HG02884 (cell line): Measurements from ENCODE around the gene KLHL29.

Experiments
- ATAC-seq: cut with Tn5 transposase; IDR thresholded peaks from one replicate; pipeline ENCODE4 v1.9.1; 2021; ENCODE audit warnings: mild to moderate bottlenecking, moderate library complexity; ENCODE audit not compliant: unreplicated experiment

Gene KLHL29

DNA sequence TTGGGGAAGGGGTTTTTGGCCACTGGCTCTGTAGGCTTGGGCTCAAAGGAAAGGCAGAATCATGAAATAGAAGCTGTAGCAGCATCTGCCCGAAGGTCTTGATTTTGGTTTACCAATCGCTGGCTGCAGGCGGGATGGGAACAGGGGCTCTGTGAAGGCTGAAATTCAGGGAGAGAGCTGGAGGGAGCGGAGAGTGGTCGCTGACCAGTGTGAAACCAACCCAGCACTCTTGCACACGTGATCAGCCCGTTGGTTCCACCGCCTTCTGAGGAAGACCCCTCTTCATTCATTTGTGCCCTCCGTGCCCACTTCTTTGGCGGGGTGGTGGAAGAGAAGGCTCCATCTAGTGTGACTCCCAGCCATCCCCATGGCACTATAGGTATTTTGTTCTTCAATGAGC, 82.6 kb downstream of the KLHL29 start:
- no peak for ATAC-seq

DNA sequence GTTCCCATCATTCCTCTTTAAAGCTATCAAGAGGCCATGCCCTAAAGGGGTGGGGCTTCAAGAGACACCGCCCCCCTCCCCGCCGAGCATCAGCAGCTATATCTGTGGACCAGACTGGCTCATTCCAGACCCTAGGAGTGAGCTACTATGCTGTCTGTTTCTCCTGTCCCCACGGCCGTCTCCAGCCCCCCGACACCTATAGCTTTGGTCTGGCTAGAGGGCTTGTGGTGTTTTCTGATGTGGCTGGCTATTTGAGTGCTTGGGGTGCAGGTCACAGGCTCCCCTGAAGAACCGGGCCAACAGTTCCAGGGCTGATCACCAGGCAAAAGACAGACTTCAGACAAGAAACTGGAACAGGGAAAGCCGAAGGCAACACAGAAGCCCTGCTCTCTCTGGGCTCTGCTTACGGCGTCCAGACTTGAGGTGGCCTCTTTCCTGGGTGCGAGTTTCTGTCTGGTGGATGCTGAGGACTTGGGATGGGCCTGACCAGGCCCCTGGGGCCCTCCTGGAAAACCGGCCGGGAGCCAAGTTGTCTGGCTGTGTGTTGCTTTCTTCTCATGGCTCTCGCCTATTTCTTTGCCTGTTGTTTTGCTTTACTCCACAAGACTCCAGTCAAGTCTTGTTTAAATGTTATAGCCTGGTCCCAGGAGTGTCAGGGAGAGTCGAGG, 83.6 kb downstream of the KLHL29 start:
- ATAC-seq, result no peak

GRCh38 chr2:23469142-23469540, 84.2 kb downstream of the KLHL29 start:
- no peak for ATAC-seq

GRCh38 chr2:23475036-23475435, 90.1 kb downstream of the KLHL29 start:
- ATAC-seq, result no peak

- ATAC-seq, result no peak
Observed at GRCh38 chr2:23475473-23475872, 90.5 kb downstream of the KLHL29 start.

- no peak for ATAC-seq
Observed at GRCh38 chr2:23476786-23477185, 91.8 kb downstream of the KLHL29 start.

DNA sequence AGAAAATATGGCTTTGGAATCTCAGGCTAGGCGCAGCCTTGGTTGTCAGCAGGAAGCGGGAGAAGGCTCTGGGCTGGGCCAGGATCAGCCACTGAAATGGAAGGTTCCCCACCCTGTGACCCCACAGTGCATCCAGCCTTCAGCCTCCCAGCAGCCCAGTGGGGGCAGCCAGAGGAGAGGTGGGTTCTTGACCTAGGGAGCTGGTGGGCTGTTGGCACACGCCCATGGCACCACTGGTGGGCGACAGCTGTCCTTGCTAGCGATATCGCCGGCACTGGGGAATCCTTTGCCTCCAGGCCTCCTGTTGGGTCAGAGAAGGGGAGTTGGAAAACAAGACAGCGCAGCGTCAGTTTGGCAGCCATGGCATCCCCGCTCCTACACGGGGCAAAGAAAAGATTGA, 92.4 kb downstream of the KLHL29 start:
- no peak for ATAC-seq

GRCh38 chr2:23478087-23478932, 93.3 kb downstream of the KLHL29 start:
- ATAC-seq, result no peak

DNA sequence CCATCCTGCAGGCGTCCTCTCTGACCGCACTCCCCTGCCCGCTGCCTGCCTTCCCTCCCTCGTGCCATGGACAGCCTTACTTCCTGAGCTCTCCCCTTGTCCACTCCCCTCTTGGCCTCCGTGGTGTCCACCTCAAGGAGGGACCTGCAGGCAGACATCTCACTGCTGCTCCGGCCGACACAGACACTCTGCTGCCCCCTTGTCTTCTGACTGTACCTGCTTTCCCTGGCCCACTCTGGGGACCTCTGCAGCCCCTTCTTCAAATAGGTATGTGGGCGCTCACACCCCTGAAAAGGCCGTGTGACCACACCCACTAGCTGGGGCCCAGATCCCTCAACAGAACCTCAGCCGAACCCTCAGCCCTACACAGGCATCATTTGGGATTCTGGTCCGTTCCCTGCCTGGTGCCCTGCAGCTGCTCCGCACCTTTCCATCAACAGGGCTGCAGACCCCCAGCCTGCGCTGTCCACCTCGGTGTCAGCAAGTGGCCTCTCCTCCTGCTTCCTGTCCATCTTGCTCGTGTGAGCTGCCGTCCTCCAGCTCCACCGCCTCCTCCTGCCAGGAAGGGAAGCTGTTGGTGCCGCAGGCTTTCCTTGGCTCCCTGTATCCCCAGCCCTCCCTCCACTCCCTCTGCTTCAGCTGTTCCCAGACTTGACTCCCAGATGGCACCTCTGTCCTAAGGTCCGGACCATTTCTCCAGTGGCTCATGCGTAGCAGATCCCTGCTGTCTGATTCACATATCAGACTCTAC, 94.1 kb downstream of the KLHL29 start:
- ATAC-seq, result no peak

GRCh38 chr2:23480957-23481797, 96.2 kb downstream of the KLHL29 start:
- no peak for ATAC-seq

DNA sequence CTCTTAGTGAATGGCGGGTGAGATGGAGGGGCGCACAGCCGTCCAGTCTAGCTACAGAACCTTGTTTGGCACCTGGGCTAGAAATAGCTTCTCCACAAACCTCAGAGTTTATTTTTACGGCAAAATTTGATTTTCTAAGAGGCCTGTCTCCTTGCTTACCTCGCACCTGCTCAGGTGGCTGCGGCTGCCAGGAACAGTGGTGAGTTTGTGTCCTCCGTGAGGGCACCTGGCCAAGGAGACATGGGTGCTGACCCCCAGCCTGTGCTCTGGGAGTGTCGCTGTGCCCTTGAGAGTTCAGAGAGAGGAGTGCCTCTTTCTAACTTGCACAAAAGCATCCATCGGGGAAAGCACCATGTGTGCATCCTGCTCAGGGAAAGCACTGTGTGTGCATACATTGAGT, 97.2 kb downstream of the KLHL29 start:
- no peak for ATAC-seq

GRCh38 chr2:23482607-23483006, 97.6 kb downstream of the KLHL29 start:
- ATAC-seq, result no peak

DNA sequence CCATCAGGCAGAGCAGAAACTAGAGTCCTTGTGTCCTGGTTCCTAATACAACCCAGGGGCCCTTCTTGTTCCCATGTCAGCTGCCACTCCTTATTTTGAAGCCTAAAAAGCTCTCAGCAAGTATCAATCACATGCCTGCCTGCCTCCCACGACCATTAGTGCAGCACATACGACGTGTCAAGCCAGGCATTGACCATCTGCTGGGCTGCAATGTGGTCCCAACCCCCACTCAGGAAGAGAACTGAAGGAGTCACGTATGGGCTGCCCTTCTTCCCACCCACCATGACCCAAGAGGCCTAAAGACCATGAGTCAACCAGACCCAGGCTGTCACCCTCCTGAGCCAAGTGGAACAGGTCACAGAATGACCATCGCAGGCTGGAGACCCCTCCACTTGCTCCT, 98.8 kb downstream of the KLHL29 start:
- ATAC-seq, result no peak

GRCh38 chr2:23484275-23484674, 99.3 kb downstream of the KLHL29 start:
- ATAC-seq, result no peak

DNA sequence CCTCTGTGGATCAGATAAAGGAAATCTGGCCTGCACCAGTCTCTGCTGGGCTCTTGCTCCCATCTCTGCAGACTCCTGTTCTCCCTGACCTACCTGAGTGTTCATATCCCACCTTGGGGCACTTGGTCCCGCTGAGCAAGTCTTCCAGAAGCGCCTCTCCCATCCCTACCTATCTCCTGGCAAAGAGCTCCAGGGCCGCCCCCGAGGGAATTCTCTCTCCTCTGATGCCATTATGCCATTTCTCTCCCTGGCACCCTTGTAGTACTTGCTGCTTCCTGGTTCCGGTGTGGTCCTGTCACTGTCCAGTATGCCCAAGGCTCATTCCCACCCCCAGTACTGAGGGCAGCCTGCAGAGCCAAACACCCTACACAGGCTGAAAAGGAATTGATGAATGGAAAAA, 99.8 kb downstream of the KLHL29 start:
- ATAC-seq, result no peak

GRCh38 chr2:23485261-23485660, 100.3 kb downstream of the KLHL29 start:
- no peak for ATAC-seq

DNA sequence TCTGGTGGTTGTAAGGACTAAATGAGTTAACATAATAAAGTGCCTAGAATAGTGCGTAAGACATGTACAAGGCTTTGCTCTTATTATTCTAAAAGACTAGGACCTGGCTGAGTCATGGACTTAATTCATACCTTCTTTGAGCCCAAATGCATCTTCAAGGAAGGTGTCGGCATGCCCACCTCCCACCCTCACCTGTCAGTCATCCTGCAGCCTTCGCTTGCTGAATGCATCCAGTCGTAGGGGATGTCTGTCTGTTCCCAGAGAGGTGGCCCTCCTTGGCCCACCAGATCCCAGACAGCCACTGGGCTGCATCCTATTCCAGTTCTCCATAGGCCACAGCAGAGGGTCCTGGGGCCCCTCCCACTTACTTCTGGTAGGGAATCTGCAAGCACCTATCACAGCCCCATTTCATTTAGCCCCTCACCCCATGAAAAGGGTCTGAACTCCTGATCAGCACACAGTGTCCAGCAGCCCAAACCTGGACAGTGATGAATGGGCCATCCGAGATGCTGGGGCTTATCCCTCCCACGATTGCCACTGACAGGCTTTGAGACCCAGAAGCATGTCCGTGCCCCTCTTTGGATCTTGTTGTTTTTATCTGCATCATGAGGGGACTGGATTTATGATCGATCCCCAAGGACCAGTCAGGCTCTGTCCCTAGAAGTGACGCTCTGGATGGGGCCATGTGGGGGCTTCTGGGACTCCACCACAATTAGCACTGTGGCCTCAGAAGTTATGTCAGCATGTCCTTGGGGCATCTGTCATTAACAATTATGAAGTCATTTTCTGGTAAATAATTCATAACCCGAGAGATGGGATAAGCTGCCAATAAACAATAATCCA, 101.1 kb downstream of the KLHL29 start:
- ATAC-seq, result no peak

DNA sequence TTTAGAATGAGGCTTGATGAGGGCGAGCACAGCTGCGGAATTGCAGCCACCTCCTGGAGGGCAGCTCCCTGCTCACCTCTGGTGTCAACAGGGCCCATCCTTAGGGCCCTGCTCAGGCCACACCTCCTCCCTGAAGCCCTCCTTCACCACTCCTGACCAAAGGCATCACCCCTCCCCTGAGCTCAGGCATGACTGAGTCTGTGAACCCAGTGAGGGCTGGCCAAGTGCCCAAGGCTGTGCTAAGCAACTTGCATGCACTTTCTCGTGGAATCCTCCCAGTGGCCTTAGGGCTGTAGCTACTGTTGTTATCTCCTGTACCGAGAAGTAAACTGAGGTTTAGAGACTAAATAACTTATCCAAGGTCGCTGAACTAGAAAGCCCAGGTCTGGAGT, 101.7 kb downstream of the KLHL29 start:
- ATAC-seq, result no peak

DNA sequence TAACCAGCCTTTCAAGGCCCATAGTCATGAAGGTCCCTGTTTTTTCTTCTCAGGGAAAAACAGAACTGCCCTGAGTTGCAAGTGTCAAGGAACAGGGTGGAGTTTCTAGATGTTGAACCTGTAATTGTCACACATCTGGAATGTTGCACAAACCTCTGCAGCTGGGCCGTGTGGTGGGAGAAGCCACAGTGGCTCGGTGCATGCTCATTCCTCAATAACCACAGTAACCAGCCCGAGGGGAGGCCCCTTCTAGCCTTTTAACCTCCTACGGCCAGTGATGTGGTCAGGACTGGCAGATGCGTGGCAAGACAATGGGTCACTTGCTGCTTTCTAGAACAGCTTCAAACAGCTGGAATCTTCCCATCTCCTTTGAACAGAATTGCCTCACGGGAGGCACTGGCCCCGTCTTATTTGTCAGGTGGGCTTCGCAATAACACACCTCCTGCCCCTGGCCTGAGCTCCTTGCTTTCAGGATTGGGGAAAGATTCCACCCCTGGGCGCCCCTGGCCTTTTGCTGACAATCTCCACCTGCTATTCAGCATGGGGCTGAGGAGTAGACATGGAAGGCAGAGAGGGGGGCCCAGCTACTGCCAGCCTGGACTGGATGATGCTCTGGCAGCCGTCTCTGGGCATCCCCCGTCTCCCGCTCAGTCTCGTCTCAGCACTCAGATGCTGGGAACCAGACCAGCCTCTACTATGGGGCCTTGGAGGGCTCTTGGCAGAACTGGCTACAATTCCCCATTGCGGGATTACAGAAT, 102.9 kb downstream of the KLHL29 start:
- no peak for ATAC-seq
